Measurements from ENCODE around the gene SUSD1. TPM values are rescaled to one million over a fixed set of nuclear protein-coding genes. Genes with fewer than 3 reads are reported as not detected.
"Not testable (repeated sequence)": the region's sequence is repeated elsewhere in the genome, so short reads cannot be mapped to it uniquely, and the experiment has no call there.

SUSD1 gene
- total RNA-seq, 1 donor from 2014 or later = 81.3 TPM

GRCh38 chr9:112094948-112095681 lies 80.0 kb downstream of the SUSD1 start:
- DNase-seq (ENCODE audit: low read depth) = no peak

DNA sequence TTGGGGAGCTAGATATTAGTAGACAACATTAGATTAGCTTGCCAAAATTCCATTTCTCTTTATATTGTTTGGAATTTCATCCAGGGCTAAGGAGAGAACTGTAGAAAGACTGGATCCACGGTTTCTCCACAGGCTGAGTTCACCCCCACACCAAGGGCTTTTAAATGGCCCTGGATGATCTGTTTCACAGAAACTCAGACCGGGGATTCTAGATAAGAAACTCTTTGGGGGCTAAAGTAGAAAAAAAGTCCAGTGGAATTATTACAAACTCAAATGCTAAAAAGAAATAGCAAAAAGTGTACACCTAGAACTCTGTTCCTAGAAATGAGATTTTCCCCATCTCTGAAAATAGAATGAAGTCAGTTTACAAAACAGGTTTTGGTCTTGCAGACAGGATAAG lies 80.9 kb downstream of the SUSD1 start:
- no peak for DNase-seq (ENCODE audit: low read depth)

GRCh38 chr9:112093870-112094216 lies 81.3 kb downstream of the SUSD1 start:
- no peak for DNase-seq (ENCODE audit: low read depth)

DNA sequence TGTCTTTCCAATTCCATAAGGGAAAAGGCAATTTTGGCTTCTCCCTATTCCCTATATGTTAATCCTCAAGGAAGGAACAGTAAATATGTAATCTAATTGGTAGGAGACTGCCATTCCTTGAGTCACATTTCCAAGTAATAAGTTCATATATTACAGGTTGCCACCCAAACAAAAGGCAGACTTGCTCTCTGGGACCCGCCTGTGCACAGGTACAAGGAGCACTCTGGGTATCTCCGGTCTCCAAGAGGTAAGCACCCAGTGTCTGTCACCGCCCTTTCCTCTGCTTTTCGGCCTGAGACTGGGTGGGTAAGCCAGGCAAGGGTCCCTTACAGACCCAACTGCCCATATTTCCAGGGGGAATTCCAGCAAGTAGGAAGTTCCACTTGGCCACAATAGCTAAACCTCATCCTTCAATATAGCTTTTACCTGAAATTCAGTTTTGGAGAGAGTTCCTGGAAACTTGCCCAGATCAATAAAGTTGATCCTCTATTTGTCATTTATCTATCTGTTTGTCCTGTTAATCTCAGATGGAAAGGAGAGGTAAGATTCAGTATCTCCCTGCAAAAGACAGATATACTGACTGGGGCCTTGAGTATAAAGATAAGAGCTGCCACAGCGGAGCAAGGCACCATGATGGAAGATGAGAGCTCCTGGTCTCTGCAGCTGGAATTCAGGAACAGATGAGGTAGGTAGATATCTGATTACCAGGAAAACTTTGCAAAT lies 81.8 kb downstream of the SUSD1 start:
- no peak for DNase-seq (ENCODE audit: low read depth)

- DNase-seq (ENCODE audit: low read depth) = peak; percentile 36
Observed at GRCh38 chr9:112091810-112092209, 83.3 kb downstream of the SUSD1 start.

DNA sequence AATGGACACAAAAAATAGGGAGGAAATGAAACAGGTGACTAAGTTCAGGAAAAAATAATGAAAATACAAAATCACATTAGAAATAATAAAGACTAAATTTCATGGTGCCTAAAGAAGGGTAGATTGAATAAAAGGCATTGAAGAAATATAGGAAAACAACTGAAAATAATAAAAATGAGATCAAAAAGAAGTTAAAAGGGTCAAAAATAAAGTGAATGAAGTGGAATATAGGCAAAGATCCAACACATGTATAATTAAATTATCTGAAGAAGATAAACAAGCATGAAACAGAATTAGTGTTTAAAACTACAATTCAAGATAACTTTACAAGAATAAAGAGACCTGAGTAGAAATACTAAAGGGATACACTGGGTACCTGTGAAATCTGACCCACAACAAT lies 87.6 kb downstream of the SUSD1 start:
- no peak for DNase-seq (ENCODE audit: low read depth)

DNA sequence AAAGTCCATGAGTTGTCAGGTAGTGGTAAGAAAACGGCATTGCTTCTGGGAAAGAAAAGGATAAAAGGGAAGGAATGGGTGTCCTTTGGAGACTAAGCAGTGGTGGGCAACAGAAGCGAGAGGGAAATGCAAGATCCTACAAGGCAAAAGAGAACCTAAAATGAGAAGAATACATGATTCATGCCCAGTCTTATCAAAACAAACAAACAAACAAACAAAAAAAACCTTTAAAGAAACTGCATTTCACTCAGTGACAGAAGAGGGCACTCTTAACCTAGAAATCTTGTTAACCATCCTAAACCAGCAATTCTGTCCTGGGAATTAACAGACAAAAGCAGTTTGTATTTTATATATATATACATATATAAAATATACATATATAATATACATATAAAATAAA lies 88.5 kb downstream of the SUSD1 start:
- DNase-seq (ENCODE audit: low read depth) = peak; percentile 60

- DNase-seq (ENCODE audit: low read depth) = no peak
Observed at GRCh38 chr9:112084907-112085306, 90.2 kb downstream of the SUSD1 start.

DNA sequence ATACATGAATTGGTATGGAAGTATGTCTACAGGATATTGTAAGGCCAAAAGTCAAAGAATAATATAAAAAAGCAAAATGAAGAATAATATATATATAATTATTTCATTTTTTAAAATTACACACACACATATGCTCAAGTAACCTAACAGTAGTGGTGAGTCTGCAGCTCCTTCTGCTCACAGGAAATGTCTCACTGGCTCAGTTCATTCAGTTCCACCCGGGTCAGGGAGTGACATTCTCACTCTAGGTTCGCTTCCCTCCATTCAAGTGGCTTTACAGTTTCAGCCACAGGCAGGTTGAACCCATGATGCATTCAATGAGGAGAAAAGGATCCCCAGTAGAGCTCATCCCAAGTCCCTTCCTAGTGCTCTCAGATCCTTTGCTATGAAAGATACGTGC lies 90.8 kb downstream of the SUSD1 start:
- no peak for DNase-seq (ENCODE audit: low read depth)

- no peak for DNase-seq (ENCODE audit: low read depth)
Observed at GRCh38 chr9:112081918-112082729, 93.0 kb downstream of the SUSD1 start.

- DNase-seq (ENCODE audit: low read depth) = no peak
Observed at GRCh38 chr9:112080831-112081542, 94.1 kb downstream of the SUSD1 start.

GRCh38 chr9:112078432-112078831 lies 96.7 kb downstream of the SUSD1 start:
- DNase-seq (ENCODE audit: low read depth) = no peak

DNA sequence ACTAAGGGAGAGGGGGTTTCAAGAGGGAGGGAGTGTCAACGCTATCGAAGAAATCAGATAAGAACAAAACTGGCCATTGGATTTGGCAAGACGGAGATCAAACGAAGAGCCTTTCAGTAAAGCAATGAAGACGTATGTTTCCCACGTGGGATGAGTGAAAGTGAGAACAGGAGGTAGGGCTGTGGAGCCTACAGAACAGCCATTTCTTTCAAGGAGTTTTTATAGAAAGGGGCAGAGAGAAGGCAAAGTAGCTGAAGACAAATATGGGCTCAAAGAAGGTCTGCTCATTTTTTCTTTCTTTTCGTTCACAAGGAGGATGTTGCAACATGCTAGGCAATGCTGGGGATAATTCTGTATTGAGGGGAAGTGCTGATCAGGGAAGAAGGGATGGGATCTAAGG lies 98.3 kb downstream of the SUSD1 start:
- no peak for DNase-seq (ENCODE audit: low read depth)

- no peak for DNase-seq (ENCODE audit: low read depth)
Observed at GRCh38 chr9:112075009-112075378, 100.1 kb downstream of the SUSD1 start.

DNA sequence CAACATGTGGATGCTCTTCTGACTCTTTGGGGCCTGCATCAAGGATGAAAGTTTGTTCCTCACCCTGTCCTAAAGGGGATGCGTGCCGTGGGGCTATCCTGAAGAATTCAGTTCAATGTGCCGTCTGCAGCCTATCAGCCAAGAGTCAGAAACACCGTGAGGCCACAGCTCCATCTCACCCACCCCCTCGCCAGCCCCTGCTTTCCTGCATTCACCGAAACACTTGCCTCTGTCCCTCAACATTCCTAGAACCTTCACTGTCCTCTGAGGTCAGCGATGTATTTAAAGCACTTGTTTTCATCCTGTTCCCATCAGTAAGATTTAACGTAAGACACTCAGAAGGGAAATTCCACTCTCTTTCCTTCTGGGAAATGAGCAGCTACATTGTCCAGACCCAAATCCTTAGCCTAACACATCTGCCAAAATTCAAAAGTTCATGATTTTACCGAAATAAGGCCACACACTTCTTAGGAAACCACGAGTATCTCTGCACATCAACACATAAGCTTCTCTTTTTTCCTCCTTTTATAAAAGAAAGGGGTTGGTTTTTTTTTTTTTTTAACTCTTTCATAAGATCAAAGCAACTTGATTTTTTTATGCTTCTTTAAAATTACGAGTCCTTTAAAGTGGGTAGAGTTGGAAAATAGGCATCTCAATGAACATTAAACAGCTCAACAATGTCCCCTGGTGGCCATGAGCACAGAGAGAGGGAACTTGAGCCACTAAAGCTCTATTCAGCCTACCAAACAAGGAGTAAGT lies 100.7 kb downstream of the SUSD1 start:
- peak; percentile 92 for DNase-seq (ENCODE audit: low read depth)

GRCh38 chr9:112073639-112074173 lies 101.4 kb downstream of the SUSD1 start:
- DNase-seq (ENCODE audit: low read depth) = not testable (repeated sequence)

DNA sequence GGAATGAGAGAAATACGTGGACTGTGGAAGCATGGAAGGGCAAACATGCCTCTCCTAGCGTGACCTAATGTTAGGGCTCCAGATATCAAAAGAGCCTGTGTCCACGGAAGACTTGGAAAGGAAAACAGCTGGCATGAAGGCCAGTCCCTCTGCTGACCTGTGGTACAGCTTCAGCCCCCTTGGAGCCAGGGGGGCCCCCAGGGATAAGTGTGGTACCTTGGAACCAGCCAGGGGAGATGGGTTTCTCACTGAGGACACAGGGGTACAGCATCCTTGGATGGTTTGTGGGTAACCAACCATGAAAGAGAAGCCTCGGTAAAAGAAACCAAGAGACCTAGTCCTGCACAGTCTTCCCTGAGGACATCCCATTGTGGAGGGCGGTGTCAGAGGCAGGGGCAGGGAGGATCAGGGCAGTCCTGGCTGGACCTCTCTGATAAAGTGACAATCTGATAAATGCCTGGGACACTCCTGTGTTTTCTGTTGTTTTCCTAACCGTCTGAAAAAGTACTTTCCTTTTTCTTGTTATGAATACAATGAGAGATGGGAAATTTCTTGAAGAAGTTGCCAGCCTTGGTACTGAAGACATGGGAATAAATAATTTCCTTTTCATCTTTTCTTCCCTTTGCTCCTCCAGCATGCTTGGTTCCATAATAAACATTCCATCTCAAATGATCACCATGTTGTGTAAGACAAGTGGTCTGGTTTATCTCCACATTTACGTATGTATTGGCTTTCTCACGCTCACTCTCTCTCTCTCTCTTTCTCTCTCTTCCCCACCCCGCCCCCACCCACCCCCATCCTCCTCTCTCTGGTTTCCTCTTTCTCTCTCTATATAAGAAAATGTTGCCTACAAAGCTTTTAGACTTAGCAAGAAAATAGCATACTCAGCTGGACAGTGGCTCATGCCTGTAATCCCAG lies 102.1 kb downstream of the SUSD1 start:
- DNase-seq (ENCODE audit: low read depth) = peak; percentile 49

DNA sequence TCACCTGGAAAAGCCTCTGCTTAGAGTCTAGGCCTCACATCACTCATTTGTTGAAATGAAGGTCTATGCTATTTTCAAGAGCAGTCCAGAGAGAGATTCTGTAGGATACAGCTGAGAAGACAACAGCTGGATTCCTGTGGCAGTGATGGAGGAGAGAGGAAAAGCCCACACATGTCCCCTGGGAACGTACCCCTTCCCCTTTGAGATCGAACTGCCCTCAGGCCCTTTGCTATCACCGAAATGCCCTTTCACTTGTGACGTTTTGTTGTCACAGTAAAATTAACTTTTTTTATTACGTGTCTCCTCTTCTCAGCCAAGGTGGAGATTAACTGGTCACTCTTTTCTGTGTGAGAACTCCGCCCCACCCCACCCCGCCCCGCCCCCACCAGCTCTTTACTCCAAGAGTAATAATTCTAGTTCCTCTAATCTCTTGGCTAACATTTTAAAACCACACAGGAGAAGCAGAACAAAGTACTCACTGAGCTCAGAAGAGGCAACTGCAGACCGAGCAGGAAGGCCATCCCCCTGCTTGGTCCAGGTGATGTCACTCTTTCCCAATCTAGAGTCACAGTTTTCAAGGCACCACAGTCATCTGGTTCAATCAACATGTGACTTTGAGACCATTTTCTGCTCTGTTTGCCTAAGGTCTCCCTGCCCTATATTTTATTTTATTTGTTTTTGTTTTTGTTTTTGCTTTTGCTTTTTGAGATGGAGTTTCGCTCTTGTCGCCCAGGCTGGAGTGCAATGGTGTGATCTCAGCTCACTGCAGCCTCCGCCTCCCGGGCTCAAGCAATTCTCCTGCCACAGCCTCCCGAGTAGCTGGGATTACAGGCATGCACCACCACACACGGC lies 105.6 kb downstream of the SUSD1 start:
- peak; percentile 89 for DNase-seq (ENCODE audit: low read depth)

Data from renal cortical epithelial cell (primary cell).